HepG2 (cell line): ENCODE measurements around the gene EXO1. TPM values are rescaled to one million over a fixed set of nuclear protein-coding genes. Genes with fewer than 3 reads are reported as not detected.

Experiments
- ATAC-seq: fragments of 200-7000 bp; cut with Tn5 transposase; 3 replicates; pipeline ENCODE4 v1.9.1; 2020; ENCODE audit warnings: mild to moderate bottlenecking, moderate library complexity
- BruUV-seq: library from RNA; stranded (reverse); fragments of 400-500 nt; replicated peaks from 2 replicates; lab custom pipeline; 2021; lab: Mats Ljungman, UMichigan
- CTCF ChIA-PET: fragments of 300-600 bp; formaldehyde crosslinking; extraction: SDS; loops from one replicate; lab custom pipeline; 2021; ENCODE audit warnings: low total read pairs, inconsistent platforms, low intra/inter-chr PET ratio; lab: Yijun Ruan, JAX
- POLR2A ChIA-PET: fragments of 350-600 bp; sonication (Branson Sonifier 250); formaldehyde crosslinking; loops from one replicate; lab custom pipeline; 2020; ENCODE audit warnings: antibody characterized with exemption, inconsistent platforms; lab: Yijun Ruan, JAX
- DNase-seq: peaks from one replicate; pipeline ENCODE4 v3.0.0-alpha.2; 2015; ENCODE audit warnings: low spot score
- FAIRE-seq: peaks from 3 replicates; lab custom pipeline; 2011; peaks lifted over from hg19 to GRCh38; lab: Jason Lieb, UNC
- H2AFZ ChIP-seq: one replicate; pipeline ENCODE4 v1.6.1; 2011; ENCODE audit warnings: low read length, inconsistent platforms
- H3K27ac ChIP-seq: fragments of 300-600 bp; 3 replicates; pipeline ENCODE4 v1.8.0; 2011; ENCODE audit warnings: mixed run types, mild to moderate bottlenecking, mixed read lengths, low read length, inconsistent platforms; ENCODE audit not compliant: insufficient read depth; ENCODE audit errors: extremely low read length
- H3K27me3 ChIP-seq, 2 experiments: fragments of 200-600 bp in 1 of 2; 2 replicates in 1 of 2; 3 replicates in 1 of 2; pipeline versions ENCODE4 v1.6.0 to v1.8.0; 2011; ENCODE audit warnings: low read length in 2 of 2, mild to moderate bottlenecking in 2 of 2, moderate library complexity in 2 of 2, inconsistent platforms in 1 of 2; ENCODE audit not compliant: insufficient read depth in 2 of 2, control insufficient read depth in 1 of 2
- H3K36me3 ChIP-seq, 2 experiments: fragments of 200-600 bp in 1 of 2; replicated peaks in 1 of 2; 2 replicates in 1 of 2; 3 replicates in 1 of 2; pipeline versions ENCODE4 v1.5.1 to v1.8.0; 2011; ENCODE audit warnings: low read length in 2 of 2, inconsistent platforms in 1 of 2; ENCODE audit not compliant: insufficient read depth in 2 of 2, control insufficient read depth in 1 of 2
- H3K4me1 ChIP-seq: 2 replicates; pipeline ENCODE4 v1.5.1; 2012; ENCODE audit warnings: low read length, inconsistent platforms; ENCODE audit not compliant: insufficient read depth
- H3K4me2 ChIP-seq: 2 replicates; pipeline ENCODE4 v1.6.0; 2011; ENCODE audit warnings: low read depth, low read length, inconsistent platforms
- H3K4me3 ChIP-seq, 3 experiments: fragments of 200-600 bp in 1 of 3; sonication (generic), shearing (Covaris generic) in 1 of 3; replicated peaks in 1 of 3; 2 replicates each; pipeline ENCODE4 v1.5.1; 2011 to 2016; ENCODE audit warnings: low read length in 3 of 3, inconsistent platforms in 2 of 3, low read depth in 2 of 3, mild to moderate bottlenecking in 2 of 3, control low read depth in 1 of 3, mixed read lengths in 1 of 3; ENCODE audit not compliant: insufficient read depth in 1 of 3
- H3K79me2 ChIP-seq: one replicate; pipeline ENCODE4 v1.6.1; 2011; ENCODE audit warnings: low read length, inconsistent platforms; ENCODE audit not compliant: insufficient read depth
- H3K9ac ChIP-seq: 2 replicates; pipeline ENCODE4 v1.6.0; 2011; ENCODE audit warnings: mild to moderate bottlenecking, low read depth, low read length, inconsistent platforms; ENCODE audit not compliant: insufficient read depth
- H3K9me3 ChIP-seq: 2 replicates; pipeline ENCODE4 v1.5.1; 2012; ENCODE audit warnings: mild to moderate bottlenecking, low read length
- H4K20me1 ChIP-seq: 2 replicates; pipeline ENCODE4 v1.6.0; 2011; ENCODE audit warnings: inconsistent platforms, mild to moderate bottlenecking, low read length, moderate library complexity; ENCODE audit not compliant: insufficient read depth
- AGO1 ChIP-seq: fragments of 200-400 bp; formaldehyde crosslinking; IDR thresholded peaks from 2 replicates; pipeline ENCODE4 v1.6.1; 2017; ENCODE audit warnings: mild to moderate bottlenecking, low read depth, low read length, moderate library complexity; ENCODE audit not compliant: poor library complexity, severe bottlenecking
- CBX1 ChIP-seq: IDR thresholded peaks from one replicate; pipeline ENCODE4 v1.6.1; 2016; ENCODE audit warnings: antibody characterized with exemption, low read depth
- GABPB1 ChIP-seq: IDR thresholded peaks from 2 replicates; pipeline ENCODE4 v1.6.1; 2016; ENCODE audit warnings: mild to moderate bottlenecking, missing genetic modification reagents, moderate library complexity, missing compliant biosample characterization
- GPN1 ChIP-seq: sonication (generic); formaldehyde crosslinking; IDR thresholded peaks from 2 replicates; pipeline ENCODE4 v1.5.1; 2020; ENCODE audit warnings: missing genetic modification reagents, borderline replicate concordance
- HNRNPL ChIP-seq: fragments of 200-400 bp; formaldehyde crosslinking; IDR thresholded peaks from 2 replicates; pipeline ENCODE4 v1.6.1; 2017; ENCODE audit warnings: mild to moderate bottlenecking, low read depth, low read length
- MXI1 ChIP-seq: IDR thresholded peaks from 3 replicates; pipeline ENCODE4 v1.6.1; 2012; ENCODE audit warnings: low read depth, low read length, inconsistent platforms, borderline replicate concordance
- PRPF4 ChIP-seq: fragments of 200-400 bp; formaldehyde crosslinking; IDR thresholded peaks from 2 replicates; pipeline ENCODE4 v1.6.1; 2016; ENCODE audit warnings: low read length, low read depth; ENCODE audit not compliant: poor library complexity, severe bottlenecking
- RBAK ChIP-seq: sonication (generic); formaldehyde crosslinking; IDR thresholded peaks from 2 replicates; pipeline ENCODE4 v1.5.1; 2020; ENCODE audit warnings: mild to moderate bottlenecking, missing genetic modification reagents
- SP5 ChIP-seq: IDR thresholded peaks from 2 replicates; pipeline ENCODE4 v1.6.1; 2016; ENCODE audit warnings: low read depth, borderline replicate concordance
- U2AF1 ChIP-seq: fragments of 200-400 bp; formaldehyde crosslinking; optimal IDR thresholded peaks from 2 replicates; pipeline ENCODE3; 2017; ENCODE audit warnings: mild to moderate bottlenecking, low read depth, low read length
- ZC3H13 ChIP-seq: sonication (generic); formaldehyde crosslinking; IDR thresholded peaks from 2 replicates; pipeline ENCODE4 v1.8.1; 2023; ENCODE audit warnings: mild to moderate bottlenecking, missing genetic modification reagents, moderate library complexity
- ZFP36 ChIP-seq: fragments of 150-350 bp; IDR thresholded peaks from 2 replicates; pipeline ENCODE4 v1.6.1; 2018; ENCODE audit warnings: borderline replicate concordance, low read length, low read depth; ENCODE audit not compliant: partially characterized antibody
- ZFP90 ChIP-seq: sonication (generic); formaldehyde crosslinking; IDR thresholded peaks from 2 replicates; pipeline ENCODE4 v1.8.0; 2022; ENCODE audit warnings: missing genetic modification reagents, mild to moderate bottlenecking, inconsistent platforms, borderline replicate concordance
- ZNF572 ChIP-seq: sonication (generic); formaldehyde crosslinking; IDR thresholded peaks from 2 replicates; pipeline ENCODE4 v1.5.1; 2020; ENCODE audit warnings: mild to moderate bottlenecking, missing genetic modification reagents
- WGBS: methylation state at CpG from one replicate; pipeline ENCODE4 v1.1.6; 2017; ENCODE audit warnings: low lambda C conversion rate; 5-methylcytosine and 5-hydroxymethylcytosine counted together
- in situ Hi-C: cut with HindIII; loops from 2 replicates; pipeline ENCODE4 v1.10.0; 2017; ENCODE audit warnings: low pct_unique_long_range_greater_than_20kb; ENCODE audit not compliant: extremely low pct_ligation_motif_present
- intact Hi-C: fragments of 100-400 bp; cut with micrococcal nuclease; formaldehyde crosslinking; loops from one replicate; pipeline ENCODE4 v1.10.0; 2022; ENCODE audit not compliant: unreplicated experiment
- polyA plus RNA-seq, 8 experiments: library from polyadenylated mRNA; depleted of rRNA in 3 of 8; stranded (reverse) in 7 of 8; unstranded in 1 of 8; fragments of >200 nt; fragmentation: Illumina TruSeq in 4 of 8; extraction: Trizol in 4 of 8; gene quantifications; 2 replicates each; pipeline versions ENCODE4 v1.2.1 to v1.2.3, GENCODE V29; 2011 to 2016; ENCODE audit warnings: low read depth in 4 of 8, missing spikeins in 1 of 8, mixed read lengths in 1 of 8; ENCODE audit not compliant: insufficient read depth in 1 of 8
- total RNA-seq, 5 experiments: library from RNA; depleted of rRNA; stranded (reverse); fragments of >200 nt; fragmentation: Illumina TruSeq; extraction: Trizol; gene quantifications; 2 replicates each; pipeline ENCODE4 v1.2.3, GENCODE V29; 2016; ENCODE audit warnings: low read depth in 1 of 5
- TF ChIP-seq, protein P1 (sequence below): IDR thresholded peaks from 2 replicates; pipeline ENCODE4 v1.6.1; 2018; ENCODE audit warnings: missing genetic modification reagents, mild to moderate bottlenecking, missing compliant biosample characterization
- TF ChIP-seq, protein P2 (sequence below): sonication (generic); formaldehyde crosslinking; IDR thresholded peaks from 2 replicates; pipeline ENCODE4 v1.5.0; 2020; ENCODE audit warnings: missing genetic modification reagents
- TF ChIP-seq, protein P3 (sequence below): sonication (generic); formaldehyde crosslinking; IDR thresholded peaks from 2 replicates; pipeline ENCODE4 v1.5.0; 2020; ENCODE audit warnings: missing genetic modification reagents, mild to moderate bottlenecking, borderline replicate concordance
- TF ChIP-seq, protein P4 (sequence below): IDR thresholded peaks from 2 replicates; pipeline ENCODE4 v1.6.1; 2016

Gene EXO1
- total and polyA plus RNA-seq, 2 of the 13 experiments (the other 11 are each of a cell fraction or from before 2014, with no cell fraction given), result 3.2 to 26.1 TPM

DNA sequence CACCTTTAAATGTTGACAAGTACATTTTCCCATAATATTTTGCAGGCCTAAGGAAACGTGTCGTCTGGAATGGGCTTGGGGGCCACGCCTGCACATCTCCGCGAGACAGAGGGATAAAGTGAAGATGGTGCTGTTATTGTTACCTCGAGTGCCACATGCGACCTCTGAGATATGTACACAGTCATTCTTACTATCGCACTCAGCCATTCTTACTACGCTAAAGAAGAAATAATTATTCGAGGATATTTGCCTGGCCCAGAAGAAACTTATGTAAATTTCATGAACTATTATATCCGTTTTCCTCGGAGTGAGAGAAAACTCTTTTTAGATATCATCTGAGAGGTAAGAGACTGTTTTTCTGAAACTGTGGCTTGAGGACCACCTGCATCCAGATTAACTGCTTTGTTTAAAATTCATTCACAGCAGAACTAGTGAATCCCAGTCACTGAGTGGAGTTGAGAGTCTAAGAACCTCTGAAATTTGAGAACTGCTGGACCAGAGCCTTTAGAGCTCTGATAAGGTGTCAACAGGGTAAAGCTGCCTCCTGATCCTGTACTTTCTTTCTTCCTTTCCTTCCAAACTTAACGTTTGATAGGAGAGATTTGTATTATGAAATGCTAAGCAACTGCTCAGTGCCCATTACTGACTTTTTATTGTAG is 811 bp downstream of the EXO1 start (continued):
- TF ChIP-seq MXI1 (no peak), GPN1 (CRISPR knock-in tag) (no peak)
- TF ChIP-seq, protein P1, sequence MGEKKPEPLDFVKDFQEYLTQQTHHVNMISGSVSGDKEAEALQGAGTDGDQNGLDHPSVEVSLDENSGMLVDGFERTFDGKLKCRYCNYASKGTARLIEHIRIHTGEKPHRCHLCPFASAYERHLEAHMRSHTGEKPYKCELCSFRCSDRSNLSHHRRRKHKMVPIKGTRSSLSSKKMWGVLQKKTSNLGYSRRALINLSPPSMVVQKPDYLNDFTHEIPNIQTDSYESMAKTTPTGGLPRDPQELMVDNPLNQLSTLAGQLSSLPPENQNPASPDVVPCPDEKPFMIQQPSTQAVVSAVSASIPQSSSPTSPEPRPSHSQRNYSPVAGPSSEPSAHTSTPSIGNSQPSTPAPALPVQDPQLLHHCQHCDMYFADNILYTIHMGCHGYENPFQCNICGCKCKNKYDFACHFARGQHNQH, result no peak
- TF ChIP-seq, protein P2, sequence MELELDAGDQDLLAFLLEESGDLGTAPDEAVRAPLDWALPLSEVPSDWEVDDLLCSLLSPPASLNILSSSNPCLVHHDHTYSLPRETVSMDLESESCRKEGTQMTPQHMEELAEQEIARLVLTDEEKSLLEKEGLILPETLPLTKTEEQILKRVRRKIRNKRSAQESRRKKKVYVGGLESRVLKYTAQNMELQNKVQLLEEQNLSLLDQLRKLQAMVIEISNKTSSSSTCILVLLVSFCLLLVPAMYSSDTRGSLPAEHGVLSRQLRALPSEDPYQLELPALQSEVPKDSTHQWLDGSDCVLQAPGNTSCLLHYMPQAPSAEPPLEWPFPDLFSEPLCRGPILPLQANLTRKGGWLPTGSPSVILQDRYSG (CRISPR knock-in tag), result no peak

DNA sequence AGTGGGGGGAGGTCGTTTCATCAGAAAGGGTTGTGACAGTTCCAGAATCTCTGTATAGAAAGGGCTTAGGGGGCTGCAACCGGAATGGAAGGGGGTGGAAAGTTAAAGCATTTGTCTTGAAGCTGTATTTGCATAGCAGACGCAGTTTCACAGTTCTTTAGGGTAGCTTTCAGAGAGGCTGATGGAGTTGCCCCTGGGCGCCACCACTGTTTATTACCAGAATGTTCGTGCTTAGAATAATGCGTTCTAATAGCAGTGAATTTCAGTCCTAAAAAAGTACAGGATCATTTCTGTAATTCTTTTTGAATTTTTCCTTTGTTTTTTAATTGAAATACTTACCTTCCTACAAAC is 1.3 kb downstream of the EXO1 start:
- CTCF ChIA-PET, result no interaction called here
- intact Hi-C loops, result no loop called here
- no peak for ATAC-seq

More for the DNA sequence above, 1.3 kb downstream of the EXO1 start:
- H4K20me1 ChIP-seq, result no peaks in the 10 kb centered on the region
- H3K9me3 ChIP-seq, result no peaks in the 10 kb centered on the region
- in situ Hi-C loops, result no loop called here
- peak overlapping the region; percentile 90 to 99 (median 97); a peak in 5 of 6 replicates for H3K4me3 ChIP-seq
- peaks cover 29% of the 10 kb centered on the region for H3K4me1 ChIP-seq
- no peak for DNase-seq
- H3K79me2 ChIP-seq, result peaks cover 2% of the 10 kb centered on the region
- TF ChIP-seq ZC3H13 (no peak), HNRNPL (no peak), ZFP90 (no peak), ZFP36 (no peak), RBAK (CRISPR knock-in tag) (no peak), CBX1 (no peak), U2AF1 (no peak), ZNF572 (CRISPR knock-in tag) (no peak), AGO1 (no peak), PRPF4 (no peak), SP5 (CRISPR knock-in tag) (no peak), GABPB1 (CRISPR knock-in tag) (no peak)
- TF ChIP-seq, protein P3, sequence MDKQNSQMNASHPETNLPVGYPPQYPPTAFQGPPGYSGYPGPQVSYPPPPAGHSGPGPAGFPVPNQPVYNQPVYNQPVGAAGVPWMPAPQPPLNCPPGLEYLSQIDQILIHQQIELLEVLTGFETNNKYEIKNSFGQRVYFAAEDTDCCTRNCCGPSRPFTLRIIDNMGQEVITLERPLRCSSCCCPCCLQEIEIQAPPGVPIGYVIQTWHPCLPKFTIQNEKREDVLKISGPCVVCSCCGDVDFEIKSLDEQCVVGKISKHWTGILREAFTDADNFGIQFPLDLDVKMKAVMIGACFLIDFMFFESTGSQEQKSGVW (CRISPR knock-in tag), result no peak
- TF ChIP-seq, protein P4, sequence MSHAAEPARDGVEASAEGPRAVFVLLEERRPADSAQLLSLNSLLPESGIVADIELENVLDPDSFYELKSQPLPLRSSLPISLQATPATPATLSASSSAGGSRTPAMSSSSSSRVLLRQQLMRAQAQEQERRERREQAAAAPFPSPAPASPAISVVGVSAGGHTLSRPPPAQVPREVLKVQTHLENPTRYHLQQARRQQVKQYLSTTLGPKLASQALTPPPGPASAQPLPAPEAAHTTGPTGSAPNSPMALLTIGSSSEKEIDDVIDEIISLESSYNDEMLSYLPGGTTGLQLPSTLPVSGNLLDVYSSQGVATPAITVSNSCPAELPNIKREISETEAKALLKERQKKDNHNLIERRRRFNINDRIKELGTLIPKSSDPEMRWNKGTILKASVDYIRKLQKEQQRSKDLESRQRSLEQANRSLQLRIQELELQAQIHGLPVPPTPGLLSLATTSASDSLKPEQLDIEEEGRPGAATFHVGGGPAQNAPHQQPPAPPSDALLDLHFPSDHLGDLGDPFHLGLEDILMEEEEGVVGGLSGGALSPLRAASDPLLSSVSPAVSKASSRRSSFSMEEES (CRISPR knock-in tag), result no peak
- H3K4me2 ChIP-seq, result peak overlapping the region; percentile 82
- no peak overlapping the region for H2AFZ ChIP-seq
- H3K27me3 ChIP-seq, result no peaks in the 10 kb centered on the region; a peak in 1 of 5 replicates
- BruUV-seq, result no TSS peak
- no peak for FAIRE-seq
- H3K36me3 ChIP-seq, result peaks cover under 1 to 4% of the 10 kb centered on the region in 2 experiments; a peak in 2 of 5 replicates
- H3K9ac ChIP-seq, result peak overlapping the region; percentile 79; the same call in 1 of the 2 replicates
- WGBS, result 63% methylated on average over 6 of the region's 6 CpGs
- POLR2A ChIA-PET, result no interaction called here
- H3K27ac ChIP-seq, result no peak overlapping the region
